Mucosa of stomach (tissue), 1 donor: ENCODE results near the gene GRAMD2A.

Experiments
- H3K27me3 ChIP-seq: one replicate; pipeline ENCODE4 v1.7.0; 2013; ENCODE audit warnings: mild to moderate bottlenecking, low read length; ENCODE audit not compliant: control insufficient read depth, insufficient read depth
- H3K36me3 ChIP-seq: one replicate; pipeline ENCODE4 v1.7.0; 2013; ENCODE audit warnings: low read length; ENCODE audit not compliant: control insufficient read depth, insufficient read depth
- H3K4me1 ChIP-seq: one replicate; pipeline ENCODE4 v1.7.0; 2013; ENCODE audit warnings: mild to moderate bottlenecking, low read length; ENCODE audit not compliant: control insufficient read depth, insufficient read depth
- H3K4me3 ChIP-seq: one replicate; pipeline ENCODE4 v1.7.0; 2013; ENCODE audit warnings: low read length
- H3K9ac ChIP-seq: one replicate; pipeline ENCODE4 v1.7.0; 2013; ENCODE audit warnings: mild to moderate bottlenecking, low read length, moderate library complexity
- H3K9me3 ChIP-seq: one replicate; pipeline ENCODE4 v1.7.0; 2013; ENCODE audit warnings: mild to moderate bottlenecking, low read length, moderate library complexity; ENCODE audit not compliant: control insufficient read depth
- donor health status: Pancreatic carcinoma.

The GRAMD2A gene

DNA sequence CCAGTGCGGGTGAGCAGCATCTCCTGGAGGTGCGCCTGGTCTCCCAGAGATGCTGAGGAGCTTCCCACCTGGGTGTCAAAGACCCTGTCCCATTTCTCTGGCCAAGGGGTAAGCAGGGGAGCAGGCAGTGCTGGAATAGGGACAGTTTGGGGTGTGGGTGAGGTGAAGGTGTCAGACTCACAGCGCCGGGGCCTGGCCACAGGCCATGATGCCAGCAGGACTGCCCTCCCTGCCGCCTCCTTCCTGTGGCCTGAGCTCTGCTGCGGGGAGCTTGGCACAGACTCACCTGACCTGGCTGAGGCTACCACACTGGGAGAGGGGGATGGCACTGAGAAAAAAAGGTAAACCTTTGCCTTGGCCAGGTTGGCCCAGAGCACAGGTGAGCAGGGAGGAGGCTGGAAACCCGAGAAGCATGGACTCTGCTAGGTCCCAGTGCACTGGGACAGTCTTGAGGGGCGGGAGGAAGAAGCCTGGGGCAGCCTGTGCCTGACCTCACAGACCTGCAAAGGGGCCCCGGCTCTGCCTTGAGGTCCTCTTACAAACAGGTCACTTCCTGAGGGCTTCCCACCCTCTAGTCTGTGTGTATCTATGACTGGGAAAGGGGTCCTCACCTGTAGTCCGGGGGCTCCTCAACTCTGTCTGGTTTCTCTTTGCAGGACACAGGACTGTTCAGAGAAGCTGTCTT, 28.2 kb downstream of the GRAMD2A start:
- H3K27me3 ChIP-seq: peaks cover 8% of the 10 kb centered on the region
- H3K9me3 ChIP-seq: no peaks in the 10 kb centered on the region
- H3K36me3 ChIP-seq: no peaks in the 10 kb centered on the region
- H3K4me3 ChIP-seq: peak overlapping the region; percentile 2
- H3K4me1 ChIP-seq: peaks cover 23% of the 10 kb centered on the region
- H3K9ac ChIP-seq: no peak overlapping the region

DNA sequence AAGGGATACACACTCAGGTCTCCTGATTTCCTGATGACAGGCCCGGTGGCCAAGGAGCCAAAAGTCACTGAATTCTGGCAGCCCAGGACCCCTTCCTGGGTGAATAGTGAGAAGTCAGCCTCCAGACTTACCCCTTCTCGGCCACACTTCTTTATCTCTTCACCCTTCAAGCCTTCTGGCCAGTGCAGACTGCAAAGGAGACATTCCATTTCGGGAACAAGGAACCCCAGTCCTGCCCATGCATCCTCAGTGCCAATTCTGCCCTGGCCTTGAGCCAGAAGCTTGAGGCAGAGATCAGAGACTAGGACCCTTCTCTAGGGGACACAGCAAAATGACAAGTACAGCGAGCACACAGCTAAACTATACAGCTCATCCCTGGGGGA, 28.8 kb downstream of the GRAMD2A start:
- H3K4me1 ChIP-seq: peaks cover 23% of the 10 kb centered on the region
- no peak overlapping the region for H3K9ac ChIP-seq
- H3K4me3 ChIP-seq: no peak overlapping the region
- H3K36me3 ChIP-seq: no peaks in the 10 kb centered on the region
- H3K9me3 ChIP-seq: no peaks in the 10 kb centered on the region
- peaks cover 5% of the 10 kb centered on the region for H3K27me3 ChIP-seq

DNA sequence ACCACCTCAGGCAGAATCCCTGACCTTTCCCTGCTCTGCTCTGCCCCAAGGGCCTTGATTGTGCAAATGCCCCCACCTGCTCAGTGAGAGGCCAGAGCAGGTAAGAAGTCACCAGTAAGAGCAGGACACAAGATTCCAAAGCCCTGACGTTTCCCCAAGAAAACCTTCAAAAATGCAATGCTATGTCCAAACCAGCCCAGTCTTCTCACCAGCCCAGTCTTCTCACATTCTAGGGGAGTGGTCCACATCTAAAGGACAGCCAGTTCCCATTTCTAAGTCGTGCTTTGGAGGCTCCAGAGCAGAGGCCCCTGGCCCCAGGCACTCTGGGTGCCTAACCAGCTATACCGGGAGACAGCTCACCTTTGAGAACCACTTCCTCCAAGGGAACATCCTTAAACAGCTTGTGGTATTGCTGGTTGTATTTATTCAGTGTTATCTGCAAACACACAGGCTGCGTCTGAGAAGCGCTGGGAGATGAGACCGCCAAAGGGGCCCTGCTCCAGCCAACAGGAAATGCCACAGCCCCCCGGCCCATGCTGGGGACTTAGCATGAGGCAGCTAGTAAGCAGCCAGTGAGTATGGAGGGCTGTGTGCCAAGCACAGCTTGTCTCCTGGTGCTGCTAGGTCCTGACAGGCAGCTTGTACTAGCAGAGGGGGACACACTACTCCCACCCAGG, 29.3 kb downstream of the GRAMD2A start:
- Histone ChIP-seq H3K9me3 (no peaks in the 10 kb centered on the region), H3K4me3 (no peak overlapping the region), H3K27me3 (peaks cover 5% of the 10 kb centered on the region), H3K9ac (no peak overlapping the region), H3K36me3 (no peaks in the 10 kb centered on the region), H3K4me1 (peaks cover 23% of the 10 kb centered on the region)

DNA sequence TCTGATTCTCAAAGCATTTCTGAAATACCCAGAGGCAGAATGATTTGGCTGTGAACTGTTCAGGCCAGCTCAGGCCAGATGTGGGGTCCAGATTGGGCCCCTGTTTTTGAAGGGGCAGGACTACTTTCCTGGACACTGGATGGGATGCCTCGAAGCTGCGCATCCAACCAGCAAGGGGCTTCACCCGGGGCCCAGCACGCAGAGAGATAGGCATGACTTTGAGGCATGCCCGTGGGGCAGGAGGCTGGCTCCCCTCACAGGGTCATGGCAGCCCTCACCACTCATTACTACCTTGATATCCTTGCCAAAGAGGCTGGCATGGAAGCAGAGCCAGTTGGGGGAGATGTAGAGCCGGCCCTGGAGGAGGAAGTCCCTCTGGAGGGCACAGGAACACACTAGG, 30.1 kb downstream of the GRAMD2A start:
- H3K9ac ChIP-seq: no peak overlapping the region
- no peaks in the 10 kb centered on the region for H3K9me3 ChIP-seq
- no peaks in the 10 kb centered on the region for H3K36me3 ChIP-seq
- peaks cover 23% of the 10 kb centered on the region for H3K4me1 ChIP-seq
- H3K27me3 ChIP-seq: peaks cover 5% of the 10 kb centered on the region
- no peak overlapping the region for H3K4me3 ChIP-seq

DNA sequence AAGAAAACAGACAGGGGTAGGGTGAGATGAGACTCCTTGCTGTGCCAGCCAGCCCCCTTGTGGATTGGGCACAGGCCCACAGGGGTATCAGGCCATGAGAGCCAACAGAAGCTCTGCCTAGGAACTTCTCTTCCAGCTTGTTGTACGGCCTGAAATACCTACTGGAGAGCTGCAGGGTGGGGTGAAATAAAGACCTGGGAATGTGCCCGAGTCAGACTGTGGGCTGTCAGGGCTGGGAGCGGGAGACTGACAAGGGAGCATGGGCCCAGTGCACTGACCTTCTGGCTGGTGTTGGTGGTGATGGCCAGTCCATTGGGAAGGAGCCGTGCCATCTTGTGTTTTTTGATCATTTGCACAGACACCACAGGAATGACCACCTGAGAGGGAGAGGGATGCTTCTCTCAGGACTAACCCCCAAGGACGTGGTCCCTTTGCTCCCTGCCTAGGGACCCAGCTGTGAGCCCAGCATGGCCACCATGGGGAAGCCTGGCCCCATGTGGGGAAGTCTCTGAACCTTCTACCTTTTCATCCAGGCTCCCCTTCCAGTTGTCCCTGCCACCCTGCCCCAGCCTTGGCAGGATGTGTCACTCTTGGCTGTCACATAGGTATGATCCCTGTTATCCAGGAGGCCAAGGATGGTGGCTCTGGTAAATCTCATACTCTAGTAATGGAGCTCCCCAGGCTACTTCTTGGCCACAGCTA, 30.7 kb downstream of the GRAMD2A start:
- Histone ChIP-seq H3K27me3 (peaks cover 5% of the 10 kb centered on the region), H3K36me3 (no peaks in the 10 kb centered on the region), H3K4me1 (peaks cover 23% of the 10 kb centered on the region), H3K9me3 (no peaks in the 10 kb centered on the region), H3K4me3 (no peak overlapping the region), H3K9ac (no peak overlapping the region)

DNA sequence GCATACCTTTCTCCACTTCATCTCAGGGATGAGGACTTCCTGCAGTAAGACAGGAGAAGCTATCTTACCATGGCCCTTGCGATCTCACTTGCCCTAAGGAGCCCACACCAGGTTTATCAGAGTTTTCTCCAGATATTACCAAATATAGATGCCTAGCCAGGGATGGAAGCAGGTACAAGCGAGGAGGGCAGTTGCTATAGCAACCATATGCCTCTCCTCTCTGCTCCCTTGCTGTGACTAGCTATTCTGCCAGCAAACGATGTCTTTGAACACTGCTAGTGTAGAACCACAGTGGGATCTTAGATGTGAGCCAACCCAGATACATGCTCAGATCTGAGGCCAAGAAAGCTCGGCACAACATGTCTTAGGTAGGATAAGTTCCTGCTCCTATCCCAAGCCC, 33.9 kb downstream of the GRAMD2A start:
- H3K4me1 ChIP-seq: peaks cover 2% of the 10 kb centered on the region
- H3K9me3 ChIP-seq: no peaks in the 10 kb centered on the region
- H3K4me3 ChIP-seq: no peak overlapping the region
- no peaks in the 10 kb centered on the region for H3K36me3 ChIP-seq
- H3K9ac ChIP-seq: no peak overlapping the region
- no peaks in the 10 kb centered on the region for H3K27me3 ChIP-seq

DNA sequence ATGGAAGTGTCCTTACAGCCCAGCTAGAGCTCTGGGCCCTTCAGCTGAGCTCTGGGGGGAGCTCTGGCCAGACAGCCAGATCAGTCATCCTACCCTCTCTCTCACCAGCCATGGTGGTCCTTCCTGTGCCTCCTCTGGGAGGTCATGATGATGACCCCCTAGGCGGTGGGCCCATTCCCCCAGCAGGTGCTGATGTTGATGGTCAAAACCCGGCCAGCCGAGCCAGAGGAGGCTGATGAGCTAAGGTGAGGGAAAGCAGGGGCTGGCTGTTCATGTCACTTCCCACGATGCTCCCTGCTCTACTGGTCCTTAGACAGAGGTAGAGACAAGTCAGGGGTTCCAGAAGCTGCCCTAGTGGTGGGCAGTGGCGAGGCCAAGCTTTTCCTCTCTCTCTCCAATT, 35.0 kb downstream of the GRAMD2A start:
- Histone ChIP-seq H3K9ac (no peak overlapping the region), H3K36me3 (no peaks in the 10 kb centered on the region), H3K27me3 (no peaks in the 10 kb centered on the region), H3K4me1 (no peaks in the 10 kb centered on the region), H3K9me3 (no peaks in the 10 kb centered on the region), H3K4me3 (no peak overlapping the region)

DNA sequence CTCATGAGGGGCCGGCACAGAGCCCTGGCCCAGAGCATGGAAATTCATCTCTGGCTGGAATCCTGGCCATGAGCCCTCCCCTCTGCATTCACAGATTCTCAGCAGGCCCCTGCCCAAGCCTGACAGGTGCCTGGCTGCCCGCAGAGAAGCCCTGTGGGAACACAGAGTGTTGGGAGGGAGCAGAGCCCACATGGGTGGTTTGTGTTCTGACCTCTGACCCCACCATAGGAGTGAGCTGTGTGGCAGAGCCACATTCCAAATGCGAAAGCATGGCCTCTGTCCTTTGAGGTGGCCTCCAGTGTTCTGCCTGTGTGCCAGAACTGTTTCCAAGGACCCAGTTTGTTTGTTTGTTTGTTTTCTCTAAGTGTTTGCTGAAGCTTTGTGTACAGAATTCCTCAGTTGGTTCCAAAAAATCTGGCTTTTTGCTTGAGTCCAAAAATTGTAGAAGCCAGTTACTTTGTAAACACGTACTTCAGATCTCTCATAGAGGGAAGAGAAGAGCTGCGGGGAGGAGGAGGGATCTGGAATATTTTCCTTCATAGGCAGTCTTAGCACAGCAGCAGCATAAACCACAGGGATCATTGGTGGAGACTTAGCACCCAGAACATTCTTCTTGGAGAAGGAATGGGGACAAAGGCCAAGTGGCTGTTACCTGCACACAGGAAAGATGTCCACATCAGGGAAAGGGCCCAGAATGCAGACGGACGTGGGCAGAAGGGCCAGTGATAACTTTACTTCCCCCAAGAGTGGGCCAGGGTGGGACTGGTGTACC, 36.0 kb downstream of the GRAMD2A start:
- H3K4me3 ChIP-seq: no peak overlapping the region
- no peaks in the 10 kb centered on the region for H3K9me3 ChIP-seq
- H3K27me3 ChIP-seq: no peaks in the 10 kb centered on the region
- H3K4me1 ChIP-seq: no peaks in the 10 kb centered on the region
- no peaks in the 10 kb centered on the region for H3K36me3 ChIP-seq
- H3K9ac ChIP-seq: no peak overlapping the region

DNA sequence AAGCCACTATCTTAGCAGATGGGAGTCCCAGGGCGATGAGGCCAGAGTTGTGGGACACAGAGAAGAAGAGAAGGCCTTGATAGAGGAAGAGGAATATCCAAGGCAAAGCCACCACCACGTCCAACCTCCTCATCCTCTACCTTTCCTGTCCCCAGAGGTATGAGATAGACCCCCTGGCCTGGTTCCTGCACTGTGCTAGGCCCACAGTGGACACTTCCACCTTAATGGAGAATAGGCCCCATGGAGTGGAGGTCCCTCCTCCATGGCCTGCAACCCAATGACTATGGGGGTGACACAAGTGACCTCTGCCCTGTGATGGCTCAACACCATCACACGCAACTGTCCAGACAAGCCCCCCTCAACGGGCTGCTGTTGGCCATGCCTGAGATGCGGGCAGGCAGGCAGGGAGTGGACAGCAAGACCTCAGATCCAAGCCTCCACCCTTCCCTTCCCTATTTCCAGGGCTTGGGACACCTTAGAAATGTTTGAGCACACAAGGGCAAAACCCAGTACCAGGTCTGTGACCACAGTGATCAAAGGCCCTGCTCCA, 36.8 kb downstream of the GRAMD2A start:
- Histone ChIP-seq H3K9ac (no peak overlapping the region), H3K36me3 (no peaks in the 10 kb centered on the region), H3K4me1 (no peaks in the 10 kb centered on the region), H3K4me3 (no peak overlapping the region), H3K27me3 (no peaks in the 10 kb centered on the region), H3K9me3 (no peaks in the 10 kb centered on the region)

DNA sequence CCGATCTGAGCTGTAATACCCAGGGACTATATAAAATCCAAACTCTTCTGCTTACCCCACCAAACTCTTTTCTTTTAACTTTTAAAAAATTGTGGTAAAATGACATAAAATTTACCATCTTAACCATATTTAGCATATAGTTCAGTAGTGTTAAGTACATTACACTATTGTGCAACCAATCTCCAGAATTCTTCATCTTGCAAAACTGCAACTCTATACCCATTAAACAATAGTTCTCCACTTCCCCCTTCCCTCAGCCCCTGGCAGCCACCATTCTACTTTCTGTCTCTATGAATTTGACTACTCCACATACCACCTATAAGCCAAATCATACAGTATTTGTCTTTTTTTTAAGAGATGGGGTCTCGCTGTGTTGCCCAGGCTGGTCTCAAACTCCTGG, 40.7 kb downstream of the GRAMD2A start:
- Histone ChIP-seq H3K4me1 (peaks cover 21% of the 10 kb centered on the region), H3K4me3 (no peak overlapping the region), H3K9me3 (no peaks in the 10 kb centered on the region), H3K27me3 (no peaks in the 10 kb centered on the region), H3K9ac (no peak overlapping the region), H3K36me3 (no peaks in the 10 kb centered on the region)

DNA sequence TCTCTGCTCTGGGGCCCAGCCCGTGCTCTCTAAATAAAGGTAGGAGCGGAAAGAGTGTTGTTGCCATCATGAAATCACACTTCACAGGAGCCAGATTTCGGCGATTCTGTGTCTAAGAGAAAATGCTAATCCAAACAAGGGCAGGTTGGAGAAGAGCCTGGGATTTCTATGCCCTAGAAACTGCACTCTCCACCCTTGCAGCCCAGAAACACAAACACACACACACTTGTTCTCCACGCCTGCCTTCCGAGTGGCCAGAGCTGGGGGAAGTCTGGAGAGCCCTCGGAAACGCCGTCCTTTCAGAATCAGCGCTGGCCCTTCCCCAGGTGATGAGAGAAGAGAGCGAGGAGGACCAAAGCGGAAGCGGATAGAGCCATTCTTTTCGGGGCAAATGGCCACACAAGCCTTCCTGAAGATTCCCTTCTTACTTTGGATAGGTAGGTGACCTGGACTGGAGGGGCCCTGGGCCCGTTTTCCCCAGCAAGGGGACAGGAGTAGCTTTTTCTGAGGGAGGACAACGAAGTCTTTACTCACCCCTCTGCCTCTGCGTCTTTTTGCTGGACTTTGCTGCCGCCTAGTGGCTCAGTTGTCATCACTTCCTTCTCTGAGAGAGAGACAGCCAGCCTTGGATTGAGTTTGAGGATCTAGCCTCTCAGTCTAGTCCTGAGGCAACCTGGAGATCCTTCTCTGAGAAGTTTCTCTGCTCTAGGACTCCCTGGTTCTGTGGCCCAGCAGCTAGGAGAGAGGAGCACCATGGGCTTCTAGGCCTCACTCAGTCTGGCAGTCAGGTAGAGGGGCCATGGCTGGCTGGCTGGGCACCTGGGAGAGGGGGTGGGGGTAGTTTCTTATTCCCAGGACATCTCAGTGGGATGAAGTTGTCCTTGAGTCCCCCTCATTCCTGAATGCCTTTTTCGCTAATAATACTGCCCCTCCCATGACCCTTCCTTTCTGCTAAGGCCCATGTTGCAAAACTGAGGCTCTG, 41.7 kb downstream of the GRAMD2A start:
- Histone ChIP-seq H3K9me3 (no peaks in the 10 kb centered on the region), H3K36me3 (no peaks in the 10 kb centered on the region), H3K4me3 (peak overlapping the region; percentile 53), H3K9ac (peak overlapping the region; percentile 76), H3K27me3 (no peaks in the 10 kb centered on the region), H3K4me1 (peaks cover 21% of the 10 kb centered on the region)
